PC-3 (cell line): ENCODE measurements around the gene DUOX2.

Experiments
- CTCF ChIP-seq: fragments of 300-600 bp; sonication (generic); conservative IDR thresholded peaks from 2 replicates; pipeline ENCODE4 v1.5.1; 2017; ENCODE audit warnings: antibody characterized with exemption, low read depth, mild to moderate bottlenecking, low read length
- EZH2 ChIP-seq: fragments of 300-600 bp; sonication (generic); IDR thresholded peaks from one replicate; pipeline ENCODE4 v1.6.1; 2017; ENCODE audit warnings: antibody characterized with exemption, mild to moderate bottlenecking, low read length; ENCODE audit not compliant: unreplicated experiment
- EZH2phosphoT487 ChIP-seq: fragments of 300-600 bp; sonication (generic); IDR thresholded peaks from 2 replicates; pipeline ENCODE4 v1.6.1; 2018; ENCODE audit warnings: mild to moderate bottlenecking, antibody characterized with exemption, low read length, borderline replicate concordance

- TF ChIP-seq CTCF (no peak), EZH2 (no peak), EZH2phosphoT487 (no peak)
Measured at GRCh38 chr15:45111390-45112142, 2.4 kb downstream of the DUOX2 start.
